HG02571 (cell line): ENCODE measurements around the gene KLHDC4.
A peak's percentile ranks its signal among the peaks of the same experiment; 100 is the strongest.
"Not testable (repeated sequence)": the region's sequence is repeated elsewhere in the genome, so short reads cannot be mapped to it uniquely, and the experiment has no call there.

ENCODE experiments used
- ATAC-seq: cut with Tn5 transposase; IDR thresholded peaks from one replicate; pipeline ENCODE4 v1.9.1; 2021; ENCODE audit warnings: mild to moderate bottlenecking, moderate library complexity; ENCODE audit not compliant: unreplicated experiment

KLHDC4 gene

DNA sequence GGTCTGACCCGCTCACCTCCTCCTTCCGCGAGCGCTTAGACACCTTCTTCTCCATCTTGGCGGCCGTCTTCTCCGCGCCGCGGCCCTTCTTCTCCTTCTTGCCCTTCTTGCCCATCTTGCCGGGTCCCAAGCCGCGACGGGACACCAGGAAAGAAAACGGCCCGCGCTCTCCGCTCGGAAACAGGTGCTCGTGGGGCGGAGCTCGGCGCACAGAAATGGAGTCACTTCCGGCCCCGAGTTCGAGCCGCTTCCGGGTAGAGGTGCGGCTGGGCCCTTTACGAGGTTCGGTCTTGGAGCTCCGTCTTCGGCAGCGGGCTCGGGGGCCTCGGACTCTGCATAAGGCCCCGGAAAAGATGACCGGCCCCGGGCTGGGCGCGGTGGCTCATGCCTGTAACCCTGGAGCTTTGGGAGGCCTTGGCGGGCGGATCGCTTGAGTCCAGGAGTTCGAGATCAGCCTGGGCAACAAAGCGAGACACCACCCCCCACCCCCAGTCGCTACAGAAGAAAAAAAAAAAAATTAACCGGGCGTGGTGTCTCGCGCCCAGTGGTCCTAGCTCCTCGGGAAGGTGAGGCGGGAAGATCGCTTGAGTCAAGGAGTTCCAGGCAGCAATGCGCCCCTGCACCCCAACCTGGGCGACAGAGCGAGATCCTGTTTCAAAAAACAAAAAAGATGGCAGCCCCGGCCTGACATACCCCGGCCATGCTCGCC lies at the start of gene KLHDC4:
KLHDC4 (minus strand) TSS at position 211 of the 709 bp plus-strand sequence; CDS start at position 115, 96 bp downstream.
- ATAC-seq = peak; percentile 74

DNA sequence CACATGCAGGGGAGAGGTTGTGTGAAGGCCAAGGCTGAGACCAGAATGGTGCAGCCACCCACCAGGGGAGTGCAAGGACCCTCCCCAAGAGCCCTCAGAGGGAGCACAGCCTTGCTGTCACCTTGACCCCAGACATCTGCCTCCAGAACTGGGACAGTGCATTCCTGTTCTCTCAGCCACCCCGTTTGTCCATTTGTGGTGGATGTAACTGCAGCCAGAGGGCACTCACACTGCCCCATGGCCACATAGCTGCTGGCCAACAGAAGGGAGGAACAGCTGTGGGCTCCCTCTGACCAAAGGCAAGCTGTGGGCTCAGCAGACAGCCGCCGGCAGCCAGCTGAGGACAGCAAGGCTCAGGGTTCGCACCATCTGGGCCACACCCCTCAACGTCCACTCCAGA lies 49.8 kb upstream of the KLHDC4 start:
- no peak for ATAC-seq

GRCh38 chr16:87812200-87812656 lies 46.4 kb upstream of the KLHDC4 start:
- no peak for ATAC-seq

- ATAC-seq = not testable (repeated sequence)
These were observed 45.7 kb upstream of the KLHDC4 start for GRCh38 chr16:87811454-87811853.

GRCh38 chr16:87809150-87809902 lies 43.5 kb upstream of the KLHDC4 start:
- ATAC-seq = peak; percentile 44

GRCh38 chr16:87808108-87808507 lies 42.3 kb upstream of the KLHDC4 start:
- ATAC-seq = no peak

GRCh38 chr16:87806641-87807546 lies 41.1 kb upstream of the KLHDC4 start:
- no peak for ATAC-seq

DNA sequence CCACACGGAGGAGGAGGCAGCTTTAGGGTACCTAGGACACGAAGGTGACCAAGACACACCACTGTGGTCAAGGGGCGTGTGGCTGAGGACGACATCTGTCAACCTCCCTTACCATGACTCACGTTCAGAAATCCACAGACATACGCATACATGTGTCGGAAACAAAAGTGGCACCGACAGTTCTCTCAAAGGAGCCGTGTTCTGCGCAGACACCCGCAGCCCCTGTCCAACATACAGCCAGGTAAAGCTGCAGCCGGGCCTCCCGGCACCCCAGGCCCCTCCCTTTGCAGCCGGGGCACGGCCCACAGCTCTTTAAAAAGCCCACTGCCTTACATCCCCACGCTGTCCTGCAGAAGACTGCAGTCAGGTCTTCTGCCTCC lies 40.5 kb upstream of the KLHDC4 start:
- ATAC-seq = no peak

DNA sequence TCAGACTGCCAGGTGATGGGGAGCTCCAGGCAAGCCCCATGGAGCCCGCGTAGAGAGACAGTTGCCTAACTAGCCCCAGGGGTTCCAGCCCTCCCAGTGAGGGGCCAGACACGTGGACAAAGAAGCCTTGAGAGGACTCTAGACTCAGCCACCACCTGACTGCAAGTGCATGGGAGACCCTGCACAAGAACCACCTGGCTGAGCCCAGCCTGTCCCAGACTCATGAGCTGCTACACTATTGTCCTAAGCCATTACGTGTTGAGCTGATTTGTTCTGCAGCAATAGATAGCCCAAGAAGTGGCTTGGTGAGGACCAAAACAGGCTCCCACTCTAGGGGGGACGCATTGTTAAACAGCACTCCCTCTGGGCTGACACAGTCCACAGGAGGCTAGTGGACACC lies 37.6 kb upstream of the KLHDC4 start:
- no peak for ATAC-seq

- ATAC-seq = no peak
These were observed 36.9 kb upstream of the KLHDC4 start for GRCh38 chr16:87802670-87803069.

- ATAC-seq = no peak
These were observed 36.0 kb upstream of the KLHDC4 start for GRCh38 chr16:87801679-87802259.

DNA sequence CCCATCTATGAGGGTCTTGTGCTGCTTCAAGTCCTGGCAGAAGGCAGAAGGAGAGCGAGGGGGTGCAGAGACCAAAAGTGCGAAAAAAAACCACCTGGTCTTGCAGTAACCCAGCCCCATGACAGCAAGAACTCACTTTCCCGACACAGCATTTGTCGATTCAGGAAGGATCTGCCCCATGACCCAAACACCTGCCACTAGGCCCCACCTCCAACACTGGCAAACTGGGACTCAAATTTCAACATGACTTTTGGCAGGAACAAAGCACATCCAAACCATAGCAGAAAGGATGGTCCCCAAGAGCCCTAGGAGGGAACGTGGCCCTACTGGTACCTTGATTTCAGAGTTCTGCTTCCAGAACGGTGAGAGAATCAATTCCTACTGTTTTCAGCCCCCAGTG lies 34.7 kb upstream of the KLHDC4 start:
- ATAC-seq = no peak

DNA sequence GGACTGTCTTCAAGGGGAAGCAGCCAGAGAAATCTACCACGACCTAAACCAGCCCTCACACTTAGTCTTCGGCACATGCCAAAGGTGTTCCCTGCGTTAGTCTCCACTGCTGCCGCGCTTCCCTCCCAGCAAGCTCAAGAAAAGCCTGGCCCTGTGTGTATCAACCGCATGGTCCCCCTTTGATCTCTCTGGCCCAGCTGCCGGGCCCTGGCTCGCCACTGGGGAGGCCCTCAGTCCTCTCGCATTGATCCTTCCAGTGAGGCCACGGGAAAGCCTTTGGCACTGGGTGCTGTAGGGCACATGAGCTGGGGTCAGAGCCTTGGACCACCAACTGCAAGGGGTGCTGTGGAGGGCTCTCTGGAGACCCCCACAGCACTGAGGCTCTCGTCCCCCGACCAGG lies 29.6 kb upstream of the KLHDC4 start:
- no peak for ATAC-seq

DNA sequence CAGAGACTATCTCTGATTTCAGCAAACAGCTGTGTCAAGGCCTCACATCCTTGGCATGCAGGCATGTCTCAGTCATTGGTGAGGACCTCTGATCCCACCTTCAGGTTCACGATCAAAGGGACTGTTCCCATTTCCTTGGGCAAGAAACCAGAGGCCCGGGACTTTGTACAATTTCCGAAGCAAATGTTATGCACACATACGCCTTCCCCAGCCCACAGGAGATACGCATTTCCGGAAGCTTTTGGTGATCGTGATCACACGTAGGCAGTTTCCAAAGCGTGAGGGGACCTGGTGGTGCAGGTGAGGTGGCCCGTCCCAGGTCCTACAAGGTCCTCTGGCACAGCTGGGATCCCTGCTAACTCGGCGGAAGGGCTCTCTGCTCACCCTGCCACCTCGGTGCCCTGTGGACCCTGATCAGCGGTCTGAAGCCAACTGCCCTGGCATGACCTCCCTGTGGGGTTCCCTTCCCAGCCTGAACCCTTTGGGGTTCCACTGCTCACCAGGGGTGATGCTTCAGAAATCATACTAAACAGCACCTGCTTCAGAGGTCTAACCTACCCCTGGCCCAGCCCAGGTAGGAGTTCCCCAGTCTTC lies 28.8 kb upstream of the KLHDC4 start:
- no peak for ATAC-seq

DNA sequence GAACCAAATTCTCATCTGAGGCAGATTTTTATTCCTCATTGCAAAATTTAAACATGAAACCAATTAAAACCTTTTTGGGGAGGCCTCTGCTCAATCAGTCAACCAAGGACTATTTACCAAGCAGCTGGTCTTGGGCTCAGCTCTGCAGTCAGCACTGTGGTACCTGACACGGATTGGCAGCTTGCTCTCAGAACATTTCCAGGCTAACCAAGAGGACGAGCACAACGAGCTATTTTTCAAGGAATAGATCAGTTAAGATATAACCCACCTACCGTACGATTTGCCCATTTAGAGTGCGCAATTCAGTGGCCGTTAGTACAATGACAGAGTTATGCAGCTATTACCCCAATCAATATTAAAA lies 26.4 kb upstream of the KLHDC4 start:
- no peak for ATAC-seq

DNA sequence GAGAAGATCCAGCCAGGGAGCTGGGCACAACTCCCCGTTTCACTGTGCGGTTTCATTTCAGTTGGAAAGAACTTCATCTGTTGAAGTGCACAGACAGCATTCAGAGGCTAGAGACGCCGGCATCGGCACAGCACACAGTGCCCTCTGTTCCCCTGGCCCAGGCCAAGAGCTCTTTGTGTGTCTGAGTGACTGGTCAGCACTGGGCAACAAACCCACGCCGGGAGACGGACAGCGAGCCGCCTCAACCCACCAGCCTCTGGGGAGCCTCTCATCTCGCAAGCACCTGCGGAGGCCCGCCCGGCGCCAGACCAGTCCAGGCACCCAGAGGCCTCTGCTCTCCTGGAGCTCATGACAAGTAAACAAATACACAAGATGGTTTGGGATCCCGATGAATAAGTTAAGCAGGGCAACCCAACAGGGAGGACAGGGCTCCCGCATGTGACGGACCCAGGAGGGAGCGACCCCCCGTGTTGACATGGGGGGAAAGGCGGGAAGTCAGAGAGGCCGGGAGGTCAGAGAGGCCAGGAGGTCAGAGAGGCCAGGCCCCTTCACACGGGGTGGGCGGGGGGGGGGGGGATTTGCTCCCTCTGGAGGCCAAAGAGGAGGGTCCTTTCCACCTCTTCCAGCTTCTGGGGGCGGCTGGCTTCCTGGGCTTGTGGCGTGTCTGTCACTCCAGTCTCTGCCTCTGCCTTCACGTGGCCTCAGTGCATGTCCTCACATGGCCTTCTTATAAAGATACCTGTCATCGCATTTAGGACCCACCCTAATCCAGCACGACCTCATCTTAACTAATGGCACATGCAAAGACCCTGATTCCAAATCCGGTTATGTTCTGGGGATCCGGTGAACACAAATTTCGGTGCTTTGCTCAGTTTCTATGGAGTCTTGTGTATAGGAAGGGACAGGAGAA lies 25.8 kb upstream of the KLHDC4 start:
- ATAC-seq = no peak

DNA sequence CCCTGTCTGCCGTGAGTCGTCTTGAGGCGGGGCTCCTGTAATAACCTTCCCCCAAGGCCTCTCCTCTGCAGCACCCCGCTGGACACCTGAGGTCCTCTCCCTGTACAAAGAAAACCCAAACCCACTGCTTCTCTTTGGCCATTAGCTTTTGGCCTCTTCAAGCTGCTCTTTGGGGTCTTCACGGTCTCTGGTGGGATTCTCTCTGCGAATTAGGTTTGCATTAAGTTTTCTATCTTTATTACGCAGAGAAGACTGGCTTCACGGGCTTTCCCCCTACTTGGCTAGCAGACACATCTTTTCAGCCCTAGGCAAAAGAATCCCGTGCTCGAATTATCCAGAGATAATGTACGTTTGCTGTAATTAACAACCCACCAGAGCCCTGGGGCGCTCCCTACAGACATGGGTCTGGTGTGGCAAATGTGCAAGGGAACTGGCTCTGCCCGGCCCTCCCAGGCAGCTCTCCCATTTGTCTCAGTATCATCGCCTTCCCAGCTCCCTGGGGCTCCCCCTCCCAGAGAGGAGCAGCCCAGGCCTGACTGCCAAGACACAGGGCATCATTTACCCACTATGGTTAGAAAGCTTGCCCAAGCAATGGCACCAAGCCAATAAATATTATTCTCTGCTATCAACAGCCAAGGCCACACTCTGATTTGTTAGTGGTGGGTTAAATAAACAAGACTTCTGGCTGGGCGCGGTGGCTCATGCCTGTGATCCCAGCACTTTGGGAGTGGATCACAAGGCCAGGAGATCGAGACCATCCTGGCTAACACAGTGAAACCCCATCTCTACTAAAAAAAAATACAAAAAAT lies 24.7 kb upstream of the KLHDC4 start:
- ATAC-seq = no peak

- ATAC-seq = no peak
These were observed 23.9 kb upstream of the KLHDC4 start for GRCh38 chr16:87789437-87790291.
